ENCODE results near the gene PAFAH1B2.
"Not testable (repeated sequence)": the region's sequence is repeated elsewhere in the genome, so short reads cannot be mapped to it uniquely, and the experiment has no call there.

PAFAH1B2 gene

GRCh38 chr11:117172724-117173421 is 28.8 kb downstream of the PAFAH1B2 start:
- no peak for DNase-seq (ENCODE audit: low read depth in 2 of 2)

- DNase-seq (ENCODE audit: low read depth in 2 of 2), result no peak
Measured at GRCh38 chr11:117175104-117175503, 31.0 kb downstream of the PAFAH1B2 start.

- no peak for DNase-seq (ENCODE audit: low read depth in 2 of 2)
Measured at GRCh38 chr11:117175781-117176180, 31.7 kb downstream of the PAFAH1B2 start.

- DNase-seq (ENCODE audit: low read depth in 2 of 2), result no peak
Measured at GRCh38 chr11:117176186-117176585, 32.1 kb downstream of the PAFAH1B2 start.

GRCh38 chr11:117177534-117178209 is 33.6 kb downstream of the PAFAH1B2 start:
- no peak for DNase-seq (ENCODE audit: low read depth in 2 of 2)

- peak; percentile 77 to 81 for DNase-seq (ENCODE audit: low read depth in 2 of 2)
Measured at GRCh38 chr11:117178210-117179034, 34.3 kb downstream of the PAFAH1B2 start, which contains the start of gene SIDT2. Gene SIDT2, plus strand, starts transcription at chr11:117178743. Its CDS starts 521 bp downstream, at chr11:117179264.

- DNase-seq (ENCODE audit: low read depth in 2 of 2), result no peak
Measured at GRCh38 chr11:117179048-117179999, 35.2 kb downstream of the PAFAH1B2 start.

GRCh38 chr11:117180020-117180419 is 35.9 kb downstream of the PAFAH1B2 start:
- DNase-seq (ENCODE audit: low read depth in 2 of 2), result no peak

GRCh38 chr11:117180661-117181585 is 36.8 kb downstream of the PAFAH1B2 start:
- DNase-seq (ENCODE audit: low read depth in 2 of 2), result peak in 1 of 2 donors; percentile 13

GRCh38 chr11:117181586-117182550 is 37.8 kb downstream of the PAFAH1B2 start:
- no peak for DNase-seq (ENCODE audit: low read depth in 2 of 2)

- DNase-seq (ENCODE audit: low read depth in 2 of 2), result no peak
Measured at GRCh38 chr11:117182551-117182935, 38.5 kb downstream of the PAFAH1B2 start.

- not testable (repeated sequence) for DNase-seq (ENCODE audit: low read depth in 2 of 2)
Measured at GRCh38 chr11:117183178-117183577, 39.1 kb downstream of the PAFAH1B2 start.

GRCh38 chr11:117183724-117184349 is 39.8 kb downstream of the PAFAH1B2 start:
- DNase-seq (ENCODE audit: low read depth in 2 of 2), result no peak

GRCh38 chr11:117185736-117186430 is 41.8 kb downstream of the PAFAH1B2 start:
- no peak for DNase-seq (ENCODE audit: low read depth in 2 of 2)

GRCh38 chr11:117186431-117186761 is 42.3 kb downstream of the PAFAH1B2 start:
- DNase-seq (ENCODE audit: low read depth in 2 of 2), result no peak

- no peak for DNase-seq (ENCODE audit: low read depth in 2 of 2)
Measured at GRCh38 chr11:117187007-117187406, 42.9 kb downstream of the PAFAH1B2 start.

- DNase-seq (ENCODE audit: low read depth in 2 of 2), result no peak
Measured at GRCh38 chr11:117187428-117187798, 43.3 kb downstream of the PAFAH1B2 start.
